GM19452 (cell line): ENCODE data around the gene GUCA1C.
A peak's percentile ranks its signal among the peaks of the same experiment; 100 is the strongest.

Experiments used
- ATAC-seq: cut with Tn5 transposase; IDR thresholded peaks from one replicate; pipeline ENCODE4 v1.9.1; 2021; ENCODE audit not compliant: unreplicated experiment

GUCA1C gene

GRCh38 chr3:108953700-108954099 is at the start of gene GUCA1C:
TSS of gene GUCA1C (minus strand) at chr3:108953879. CDS start at chr3:108953762, 117 bp downstream.
- ATAC-seq = no peak

- no peak for ATAC-seq
Observed at GRCh38 chr3:108998436-108998835, 44.8 kb upstream of the GUCA1C start.

GRCh38 chr3:108985844-108986243 is 32.2 kb upstream of the GUCA1C start:
- no peak for ATAC-seq

- ATAC-seq = no peak
Observed at GRCh38 chr3:108983051-108983450, 29.4 kb upstream of the GUCA1C start.

GRCh38 chr3:108976058-108976457 is 22.4 kb upstream of the GUCA1C start:
- ATAC-seq = no peak

GRCh38 chr3:108973019-108973418 is 19.3 kb upstream of the GUCA1C start:
- ATAC-seq = no peak

GRCh38 chr3:108972482-108972881 is 18.8 kb upstream of the GUCA1C start:
- ATAC-seq = no peak

GRCh38 chr3:108970561-108970960 is 16.9 kb upstream of the GUCA1C start:
- no peak for ATAC-seq

GRCh38 chr3:108966773-108967172 is 13.1 kb upstream of the GUCA1C start:
- no peak for ATAC-seq

- ATAC-seq = no peak
Observed at GRCh38 chr3:108959017-108959416, 5.3 kb upstream of the GUCA1C start.

- ATAC-seq = no peak
Observed at GRCh38 chr3:108953210-108953609, 469 bp downstream of the GUCA1C start.

- ATAC-seq = no peak
Observed at GRCh38 chr3:108951820-108952501, 1.7 kb downstream of the GUCA1C start.

GRCh38 chr3:108947855-108948254 is 5.8 kb downstream of the GUCA1C start:
- no peak for ATAC-seq

- ATAC-seq = no peak
Observed at GRCh38 chr3:108946292-108947285, 7.1 kb downstream of the GUCA1C start.

GRCh38 chr3:108940568-108941263 is 13.0 kb downstream of the GUCA1C start:
- no peak for ATAC-seq

- ATAC-seq = no peak
Observed at GRCh38 chr3:108940166-108940565, 13.5 kb downstream of the GUCA1C start.

GRCh38 chr3:108936924-108937689 is 16.6 kb downstream of the GUCA1C start:
- ATAC-seq = no peak

- ATAC-seq = no peak
Observed at GRCh38 chr3:108931035-108931434, 22.6 kb downstream of the GUCA1C start.

- ATAC-seq = no peak
Observed at GRCh38 chr3:108918866-108919265, 34.8 kb downstream of the GUCA1C start.

- ATAC-seq = peak; percentile 89
Observed at GRCh38 chr3:108914774-108915641, 38.7 kb downstream of the GUCA1C start.
